Mammary epithelial cell (primary cell): ENCODE measurements around the gene DIRAS2.

Source experiments
- EZH2 ChIP-seq: IDR thresholded peaks from 2 replicates; pipeline ENCODE4 v1.6.1; 2012; ENCODE audit warnings: low read length, inconsistent platforms, borderline replicate concordance
- TF ChIP-seq, protein P1 (sequence below), 2 donors: IDR thresholded peaks in 1 of 2; conservative IDR thresholded peaks in 1 of 2; 2 replicates each; pipeline ENCODE4 v1.5.1; 2011 to 2012; ENCODE audit warnings: inconsistent platforms in 2 of 2, low read length in 2 of 2, mild to moderate bottlenecking in 2 of 2, control low read depth in 1 of 2, low read depth in 1 of 2; ENCODE audit not compliant: insufficient read depth in 1 of 2; ENCODE audit errors: extremely low read depth in 1 of 2

DNA sequence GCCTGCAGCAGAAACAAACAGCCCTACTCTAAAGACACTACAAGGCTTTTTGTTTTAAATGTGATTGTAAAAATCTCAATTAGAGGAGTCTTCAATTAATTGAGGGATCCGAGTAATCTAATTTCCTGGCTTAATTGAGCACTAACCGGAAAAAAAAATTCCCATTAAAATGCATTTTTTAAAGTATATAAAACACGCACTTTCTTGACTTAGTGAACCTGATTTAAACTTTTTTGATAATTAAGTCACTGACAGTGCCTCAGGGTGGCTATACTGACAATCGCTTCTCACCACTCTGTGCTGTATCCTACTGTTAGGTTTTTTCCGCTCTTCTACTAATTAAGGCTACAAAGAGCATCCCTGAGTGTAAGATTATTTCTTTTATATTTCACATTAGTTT, 44.4 kb downstream of the DIRAS2 start:
- TF ChIP-seq, protein P1, sequence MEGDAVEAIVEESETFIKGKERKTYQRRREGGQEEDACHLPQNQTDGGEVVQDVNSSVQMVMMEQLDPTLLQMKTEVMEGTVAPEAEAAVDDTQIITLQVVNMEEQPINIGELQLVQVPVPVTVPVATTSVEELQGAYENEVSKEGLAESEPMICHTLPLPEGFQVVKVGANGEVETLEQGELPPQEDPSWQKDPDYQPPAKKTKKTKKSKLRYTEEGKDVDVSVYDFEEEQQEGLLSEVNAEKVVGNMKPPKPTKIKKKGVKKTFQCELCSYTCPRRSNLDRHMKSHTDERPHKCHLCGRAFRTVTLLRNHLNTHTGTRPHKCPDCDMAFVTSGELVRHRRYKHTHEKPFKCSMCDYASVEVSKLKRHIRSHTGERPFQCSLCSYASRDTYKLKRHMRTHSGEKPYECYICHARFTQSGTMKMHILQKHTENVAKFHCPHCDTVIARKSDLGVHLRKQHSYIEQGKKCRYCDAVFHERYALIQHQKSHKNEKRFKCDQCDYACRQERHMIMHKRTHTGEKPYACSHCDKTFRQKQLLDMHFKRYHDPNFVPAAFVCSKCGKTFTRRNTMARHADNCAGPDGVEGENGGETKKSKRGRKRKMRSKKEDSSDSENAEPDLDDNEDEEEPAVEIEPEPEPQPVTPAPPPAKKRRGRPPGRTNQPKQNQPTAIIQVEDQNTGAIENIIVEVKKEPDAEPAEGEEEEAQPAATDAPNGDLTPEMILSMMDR (conservative IDR thresholded peaks at IDR 0.05 in 1 of 2, IDR thresholded peaks at IDR 0.05 in 1 of 2; ENCODE audit: extremely low read depth in 1 of 2, insufficient read depth in 1 of 2, low read depth in 1 of 2, low read length in 2 of 2), result no peak
- no peak for TF ChIP-seq EZH2
